Measurements from ENCODE around the gene ENSA.
A peak's percentile ranks its signal among the peaks of the same experiment; 100 is the strongest.
"Not testable (repeated sequence)": the region's sequence is repeated elsewhere in the genome, so short reads cannot be mapped to it uniquely, and the experiment has no call there.

Gene ENSA

GRCh38 chr1:150642296-150642695, 12.9 kb upstream of the ENSA start:
- H3K27me3 ChIP-seq (ENCODE audit: control insufficient read depth, insufficient read depth, low read length), result no peaks in the 10 kb centered on the region
- peaks cover 14% of the 10 kb centered on the region for H3K4me1 ChIP-seq (ENCODE audit: control insufficient read depth, low read depth, low read length)
- no peaks in the 10 kb centered on the region for H3K9me3 ChIP-seq (ENCODE audit: control insufficient read depth, low read depth, low read length)
- H3K27ac ChIP-seq (ENCODE audit: low read length), result peak overlapping the region; percentile 88
- peak overlapping the region; percentile 58 for H3K9ac ChIP-seq (ENCODE audit: low read length)
- H3K36me3 ChIP-seq (ENCODE audit: control insufficient read depth, low read depth, low read length), result peaks cover 6% of the 10 kb centered on the region
- H3K4me3 ChIP-seq (ENCODE audit: low read length), result peak overlapping the region; percentile 14

DNA sequence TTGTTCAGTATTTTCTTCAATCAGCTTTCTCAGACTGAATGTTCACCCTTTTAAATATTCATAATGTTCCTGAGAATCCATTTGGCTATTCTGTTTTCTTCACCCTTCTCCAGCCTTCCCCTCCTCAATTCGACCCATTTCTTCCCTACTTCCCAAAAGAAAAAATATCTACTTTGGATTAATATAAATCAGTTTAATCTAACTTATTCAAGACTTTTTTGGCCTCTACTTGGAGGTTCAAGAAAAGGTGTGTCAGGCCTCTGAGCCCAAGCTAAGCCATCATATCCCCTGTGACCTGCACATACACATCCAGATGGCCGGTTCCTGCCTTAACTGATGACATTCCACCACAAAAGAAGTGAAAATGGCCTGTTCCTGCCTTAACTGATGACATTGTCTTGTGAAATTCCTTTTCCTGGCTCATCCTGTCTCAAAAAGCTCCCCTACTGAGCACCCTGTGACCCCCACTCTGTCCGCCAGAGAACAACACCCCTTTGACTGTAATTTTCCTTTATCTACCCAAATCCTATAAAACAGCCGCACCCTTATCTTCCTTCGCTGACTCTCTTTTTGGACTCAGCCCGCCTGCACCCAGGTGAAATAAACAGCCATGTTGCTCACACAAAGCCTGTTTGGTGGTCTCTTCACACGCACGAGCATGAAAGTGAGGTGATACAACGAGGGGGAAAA, 11.9 kb upstream of the ENSA start:
- Histone ChIP-seq H3K4me1 (ENCODE audit: control insufficient read depth, low read depth, low read length) (peaks cover 14% of the 10 kb centered on the region), H3K27ac (ENCODE audit: low read length) (peak overlapping the region; percentile 89), H3K9ac (ENCODE audit: low read length) (peak overlapping the region; percentile 58)
- not testable (repeated sequence) for H3K27me3 ChIP-seq (ENCODE audit: control insufficient read depth, insufficient read depth, low read length); H3K4me3 ChIP-seq (ENCODE audit: low read length); H3K36me3 ChIP-seq (ENCODE audit: control insufficient read depth, low read depth, low read length); H3K9me3 ChIP-seq (ENCODE audit: control insufficient read depth, low read depth, low read length)

GRCh38 chr1:150638430-150638829, 9.0 kb upstream of the ENSA start:
- not testable (repeated sequence) for H3K9ac ChIP-seq (ENCODE audit: low read length); H3K27me3 ChIP-seq (ENCODE audit: control insufficient read depth, insufficient read depth, low read length); H3K4me3 ChIP-seq (ENCODE audit: low read length); H3K9me3 ChIP-seq (ENCODE audit: control insufficient read depth, low read depth, low read length); H3K36me3 ChIP-seq (ENCODE audit: control insufficient read depth, low read depth, low read length); H3K27ac ChIP-seq (ENCODE audit: low read length)
- peaks cover 33% of the 10 kb centered on the region for H3K4me1 ChIP-seq (ENCODE audit: control insufficient read depth, low read depth, low read length)

GRCh38 chr1:150634839-150635622, 5.6 kb upstream of the ENSA start:
- not testable (repeated sequence) for H3K36me3 ChIP-seq (ENCODE audit: control insufficient read depth, low read depth, low read length); H3K27me3 ChIP-seq (ENCODE audit: control insufficient read depth, insufficient read depth, low read length); H3K9me3 ChIP-seq (ENCODE audit: control insufficient read depth, low read depth, low read length)
- peak overlapping the region; percentile 38 for H3K4me3 ChIP-seq (ENCODE audit: low read length)
- H3K4me1 ChIP-seq (ENCODE audit: control insufficient read depth, low read depth, low read length), result peaks cover 29% of the 10 kb centered on the region
- H3K27ac ChIP-seq (ENCODE audit: low read length), result peak overlapping the region; percentile 88
- H3K9ac ChIP-seq (ENCODE audit: low read length), result peak overlapping the region; percentile 57

- Histone ChIP-seq H3K27me3 (ENCODE audit: control insufficient read depth, insufficient read depth, low read length) (no peaks in the 10 kb centered on the region), H3K36me3 (ENCODE audit: control insufficient read depth, low read depth, low read length) (peaks cover 40% of the 10 kb centered on the region), H3K27ac (ENCODE audit: low read length) (peak overlapping the region; percentile 42), H3K4me1 (ENCODE audit: control insufficient read depth, low read depth, low read length) (peaks cover 20% of the 10 kb centered on the region), H3K9me3 (ENCODE audit: control insufficient read depth, low read depth, low read length) (no peaks in the 10 kb centered on the region), H3K4me3 (ENCODE audit: low read length) (peak overlapping the region; percentile 79), H3K9ac (ENCODE audit: low read length) (peak overlapping the region; percentile 88)
These were observed 672 bp downstream of the ENSA start for GRCh38 chr1:150628766-150629114.

GRCh38 chr1:150627826-150628410, 1.5 kb downstream of the ENSA start:
- Histone ChIP-seq H3K4me3 (ENCODE audit: low read length) (peak overlapping the region; percentile 79), H3K4me1 (ENCODE audit: control insufficient read depth, low read depth, low read length) (peaks cover 14% of the 10 kb centered on the region), H3K27ac (ENCODE audit: low read length) (peak overlapping the region; percentile 76), H3K9me3 (ENCODE audit: control insufficient read depth, low read depth, low read length) (no peaks in the 10 kb centered on the region), H3K9ac (ENCODE audit: low read length) (peak overlapping the region; percentile 88), H3K27me3 (ENCODE audit: control insufficient read depth, insufficient read depth, low read length) (no peaks in the 10 kb centered on the region), H3K36me3 (ENCODE audit: control insufficient read depth, low read depth, low read length) (peaks cover 46% of the 10 kb centered on the region)

- peaks cover 57% of the 10 kb centered on the region for H3K36me3 ChIP-seq (ENCODE audit: control insufficient read depth, low read depth, low read length)
These were observed 3.3 kb downstream of the ENSA start for GRCh38 chr1:150626150-150626549.

GRCh38 chr1:150624546-150624945, 4.9 kb downstream of the ENSA start:
- not testable (repeated sequence) for H3K4me3 ChIP-seq (ENCODE audit: low read length); H3K9me3 ChIP-seq (ENCODE audit: control insufficient read depth, low read depth, low read length); H3K27me3 ChIP-seq (ENCODE audit: control insufficient read depth, insufficient read depth, low read length); H3K27ac ChIP-seq (ENCODE audit: low read length); H3K4me1 ChIP-seq (ENCODE audit: control insufficient read depth, low read depth, low read length); H3K9ac ChIP-seq (ENCODE audit: low read length)
- H3K36me3 ChIP-seq (ENCODE audit: control insufficient read depth, low read depth, low read length), result peaks cover 73% of the 10 kb centered on the region

More at GRCh38 chr1:150626150-150626549, 3.3 kb downstream of the ENSA start:
- Histone ChIP-seq H3K27ac (ENCODE audit: low read length) (no peak overlapping the region), H3K4me1 (ENCODE audit: control insufficient read depth, low read depth, low read length) (peaks cover 11% of the 10 kb centered on the region), H3K27me3 (ENCODE audit: control insufficient read depth, insufficient read depth, low read length) (no peaks in the 10 kb centered on the region), H3K4me3 (ENCODE audit: low read length) (no peak overlapping the region), H3K9ac (ENCODE audit: low read length) (no peak overlapping the region), H3K9me3 (ENCODE audit: control insufficient read depth, low read depth, low read length) (no peaks in the 10 kb centered on the region)

- H3K27me3 ChIP-seq (ENCODE audit: control insufficient read depth, insufficient read depth, low read length); H3K4me3 ChIP-seq (ENCODE audit: low read length); H3K27ac ChIP-seq (ENCODE audit: low read length); H3K9ac ChIP-seq (ENCODE audit: low read length); H3K9me3 ChIP-seq (ENCODE audit: control insufficient read depth, low read depth, low read length); H3K4me1 ChIP-seq (ENCODE audit: control insufficient read depth, low read depth, low read length): not testable (repeated sequence)
- peaks cover 77% of the 10 kb centered on the region for H3K36me3 ChIP-seq (ENCODE audit: control insufficient read depth, low read depth, low read length)
These were observed 5.3 kb downstream of the ENSA start for GRCh38 chr1:150624134-150624533.

- H3K27ac ChIP-seq (ENCODE audit: low read length), result no peak overlapping the region
These were observed 7.0 kb downstream of the ENSA start for GRCh38 chr1:150622303-150622975.

DNA sequence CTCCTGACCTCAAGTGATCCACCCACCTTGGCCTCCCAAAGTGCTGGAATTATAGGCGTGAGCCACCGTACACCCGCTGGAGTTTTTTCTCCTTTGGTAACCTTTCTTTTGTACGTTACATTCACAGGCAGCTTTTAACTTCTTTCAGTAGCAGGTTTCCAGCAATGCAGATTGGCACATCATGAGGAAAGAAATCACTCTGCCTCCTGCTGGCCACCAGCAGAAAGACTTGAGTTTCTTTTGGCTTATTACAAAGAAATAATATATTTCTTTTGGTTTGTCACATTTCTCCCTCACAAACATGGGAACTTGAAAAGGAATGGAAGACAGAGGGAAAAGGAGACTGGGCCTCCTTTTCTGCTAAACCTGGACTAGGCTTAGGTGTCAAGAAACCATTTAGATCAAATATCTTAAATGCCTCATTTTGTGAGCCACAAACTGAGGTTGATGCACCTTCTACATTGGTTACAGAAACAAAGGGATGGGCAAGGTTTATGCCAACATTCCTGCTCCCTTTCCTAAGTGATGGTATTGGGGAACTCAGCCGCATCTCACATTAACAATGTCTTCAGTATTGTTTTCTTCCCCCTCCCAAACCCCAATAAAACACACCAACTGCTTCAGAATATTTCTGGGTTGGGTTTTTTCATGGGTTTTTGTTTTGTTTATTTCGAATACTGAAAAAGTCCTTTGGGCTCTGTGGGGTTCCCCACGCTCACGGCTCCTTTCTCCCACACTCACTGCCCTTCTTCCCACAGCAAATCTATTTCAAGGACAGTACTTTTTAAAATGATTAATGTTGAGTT, 7.7 kb downstream of the ENSA start:
- Histone ChIP-seq H3K4me3 (ENCODE audit: low read length) (no peak overlapping the region), H3K36me3 (ENCODE audit: control insufficient read depth, low read depth, low read length) (peaks cover 77% of the 10 kb centered on the region), H3K9me3 (ENCODE audit: control insufficient read depth, low read depth, low read length) (no peaks in the 10 kb centered on the region), H3K27ac (ENCODE audit: low read length) (no peak overlapping the region), H3K4me1 (ENCODE audit: control insufficient read depth, low read depth, low read length) (no peaks in the 10 kb centered on the region), H3K27me3 (ENCODE audit: control insufficient read depth, insufficient read depth, low read length) (no peaks in the 10 kb centered on the region), H3K9ac (ENCODE audit: low read length) (no peak overlapping the region)

More at GRCh38 chr1:150622303-150622975, 7.0 kb downstream of the ENSA start:
- Histone ChIP-seq H3K9me3 (ENCODE audit: control insufficient read depth, low read depth, low read length) (no peaks in the 10 kb centered on the region), H3K9ac (ENCODE audit: low read length) (no peak overlapping the region), H3K4me1 (ENCODE audit: control insufficient read depth, low read depth, low read length) (no peaks in the 10 kb centered on the region), H3K4me3 (ENCODE audit: low read length) (no peak overlapping the region), H3K36me3 (ENCODE audit: control insufficient read depth, low read depth, low read length) (peaks cover 79% of the 10 kb centered on the region), H3K27me3 (ENCODE audit: control insufficient read depth, insufficient read depth, low read length) (no peaks in the 10 kb centered on the region)
